MM.1S (cell line): ENCODE measurements around the gene ACAA2.

Experiments
- DNase-seq: peaks from one replicate; pipeline ENCODE4 v3.0.0-alpha.2; 2015
- H2AFZ ChIP-seq: fragments of 300-600 bp; sonication (generic); 2 replicates; pipeline ENCODE4 v1.6.0; 2016; ENCODE audit warnings: antibody characterized with exemption, low read length
- H3F3A ChIP-seq: fragments of 300-600 bp; sonication (generic); 2 replicates; pipeline ENCODE4 v1.6.1; 2016; ENCODE audit warnings: mild to moderate bottlenecking, antibody characterized with exemption, low read length, moderate library complexity, mixed read lengths; ENCODE audit not compliant: insufficient read depth
- H3K27ac ChIP-seq: fragments of 300-600 bp; sonication (generic); 2 replicates; pipeline ENCODE4 v1.5.1; 2016; ENCODE audit warnings: mild to moderate bottlenecking, low read length
- H3K27me3 ChIP-seq: fragments of 300-600 bp; sonication (generic); replicated peaks from 2 replicates; pipeline ENCODE4 v1.6.0; 2016; ENCODE audit warnings: low read length; ENCODE audit not compliant: insufficient read depth
- H3K36me3 ChIP-seq: fragments of 300-600 bp; sonication (generic); replicated peaks from 2 replicates; pipeline ENCODE4 v1.6.1; 2016; ENCODE audit warnings: mild to moderate bottlenecking, low read length, mixed read lengths; ENCODE audit not compliant: insufficient read depth
- H3K4me1 ChIP-seq: fragments of 300-600 bp; sonication (generic); 2 replicates; pipeline ENCODE4 v1.6.1; 2016; ENCODE audit warnings: low read length, mixed read lengths
- H3K4me2 ChIP-seq: fragments of 300-600 bp; sonication (generic); 2 replicates; pipeline ENCODE4 v1.6.0; 2016; ENCODE audit warnings: low read depth, low read length
- H3K4me3 ChIP-seq: fragments of 300-600 bp; sonication (generic); 2 replicates; pipeline ENCODE4 v1.5.1; 2016; ENCODE audit warnings: low read length, mixed read lengths
- H3K79me2 ChIP-seq: fragments of 300-600 bp; sonication (generic); 2 replicates; pipeline ENCODE4 v1.6.1; 2016; ENCODE audit warnings: mixed run types, low read length, mixed read lengths
- H3K9ac ChIP-seq: fragments of 300-600 bp; sonication (generic); 2 replicates; pipeline ENCODE4 v1.6.1; 2016; ENCODE audit warnings: low read length, mixed read lengths
- H3K9me2 ChIP-seq: fragments of 300-600 bp; sonication (generic); replicated peaks from 2 replicates; pipeline ENCODE4 v1.6.1; 2016; ENCODE audit warnings: mild to moderate bottlenecking, low read length, mixed read lengths; ENCODE audit not compliant: insufficient read depth
- H3K9me3 ChIP-seq: fragments of 300-600 bp; sonication (generic); replicated peaks from 2 replicates; pipeline ENCODE4 v1.6.1; 2016; ENCODE audit warnings: mild to moderate bottlenecking, low read length, mixed read lengths; ENCODE audit not compliant: insufficient read depth
- H4K20me1 ChIP-seq: fragments of 300-600 bp; sonication (generic); 2 replicates; pipeline ENCODE4 v1.6.1; 2016; ENCODE audit warnings: mild to moderate bottlenecking, low read length, moderate library complexity, mixed read lengths; ENCODE audit not compliant: insufficient read depth
- EZH2 ChIP-seq: fragments of 300-600 bp; sonication (generic); optimal IDR thresholded peaks from 2 replicates; pipeline ENCODE3; 2017; ENCODE audit warnings: low read depth, mild to moderate bottlenecking, antibody characterized with exemption, low read length, mixed read lengths
- EZH2phosphoT487 ChIP-seq: fragments of 300-600 bp; sonication (generic); IDR thresholded peaks from 2 replicates; pipeline ENCODE4 v1.6.1; 2018; ENCODE audit warnings: antibody characterized with exemption, low read length
- TF ChIP-seq, protein P1 (sequence below): fragments of 300-600 bp; sonication (generic); IDR thresholded peaks from 2 replicates; pipeline ENCODE4 v1.5.1; 2016; ENCODE audit warnings: antibody characterized with exemption, low read length, mixed read lengths

ACAA2 gene

GRCh38 chr18:49834258-49834657, 20.9 kb upstream of the ACAA2 start:
- no peak overlapping the region for H3K27ac ChIP-seq
- no peak overlapping the region for H2AFZ ChIP-seq
- no peaks in the 10 kb centered on the region for H3K27me3 ChIP-seq
- no peaks in the 10 kb centered on the region for H3K9me2 ChIP-seq
- H3K36me3 ChIP-seq = no peaks in the 10 kb centered on the region; the same call in 1 of the 2 replicates
- DNase-seq = no peak
- H3K4me2 ChIP-seq = no peak overlapping the region
- no peaks in the 10 kb centered on the region for H3F3A ChIP-seq
- H3K9ac ChIP-seq = no peak overlapping the region
- TF ChIP-seq, protein P1, sequence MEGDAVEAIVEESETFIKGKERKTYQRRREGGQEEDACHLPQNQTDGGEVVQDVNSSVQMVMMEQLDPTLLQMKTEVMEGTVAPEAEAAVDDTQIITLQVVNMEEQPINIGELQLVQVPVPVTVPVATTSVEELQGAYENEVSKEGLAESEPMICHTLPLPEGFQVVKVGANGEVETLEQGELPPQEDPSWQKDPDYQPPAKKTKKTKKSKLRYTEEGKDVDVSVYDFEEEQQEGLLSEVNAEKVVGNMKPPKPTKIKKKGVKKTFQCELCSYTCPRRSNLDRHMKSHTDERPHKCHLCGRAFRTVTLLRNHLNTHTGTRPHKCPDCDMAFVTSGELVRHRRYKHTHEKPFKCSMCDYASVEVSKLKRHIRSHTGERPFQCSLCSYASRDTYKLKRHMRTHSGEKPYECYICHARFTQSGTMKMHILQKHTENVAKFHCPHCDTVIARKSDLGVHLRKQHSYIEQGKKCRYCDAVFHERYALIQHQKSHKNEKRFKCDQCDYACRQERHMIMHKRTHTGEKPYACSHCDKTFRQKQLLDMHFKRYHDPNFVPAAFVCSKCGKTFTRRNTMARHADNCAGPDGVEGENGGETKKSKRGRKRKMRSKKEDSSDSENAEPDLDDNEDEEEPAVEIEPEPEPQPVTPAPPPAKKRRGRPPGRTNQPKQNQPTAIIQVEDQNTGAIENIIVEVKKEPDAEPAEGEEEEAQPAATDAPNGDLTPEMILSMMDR = no peak
- no peaks in the 10 kb centered on the region for H3K4me1 ChIP-seq
- no peak overlapping the region for H3K4me3 ChIP-seq
- no peaks in the 10 kb centered on the region for H3K79me2 ChIP-seq
- no peaks in the 10 kb centered on the region for H3K9me3 ChIP-seq
- H4K20me1 ChIP-seq = no peaks in the 10 kb centered on the region

- no peaks in the 10 kb centered on the region for H4K20me1 ChIP-seq
- no peaks in the 10 kb centered on the region for H3K9me2 ChIP-seq
- H3K27ac ChIP-seq = no peak overlapping the region
- no peak overlapping the region for H2AFZ ChIP-seq
- H3K79me2 ChIP-seq = no peaks in the 10 kb centered on the region
- no peaks in the 10 kb centered on the region; the same call in 1 of the 2 replicates for H3K36me3 ChIP-seq
- no peak overlapping the region for H3K4me3 ChIP-seq
- TF ChIP-seq, protein P1 = no peak
- TF ChIP-seq EZH2phosphoT487 (no peak), EZH2 (no peak)
- H3K9me3 ChIP-seq = no peaks in the 10 kb centered on the region
- no peak for DNase-seq
- H3K9ac ChIP-seq = no peak overlapping the region
- H3K4me1 ChIP-seq = no peaks in the 10 kb centered on the region
- H3F3A ChIP-seq = no peaks in the 10 kb centered on the region
- no peak overlapping the region for H3K4me2 ChIP-seq
- no peaks in the 10 kb centered on the region for H3K27me3 ChIP-seq
These were observed 20.5 kb upstream of the ACAA2 start for GRCh38 chr18:49833814-49834213.

GRCh38 chr18:49832221-49832647, 18.9 kb upstream of the ACAA2 start:
- Histone ChIP-seq H3K27ac (no peak overlapping the region), H2AFZ (no peak overlapping the region), H3K4me3 (no peak overlapping the region), H3K9me3 (no peaks in the 10 kb centered on the region), H3K79me2 (no peaks in the 10 kb centered on the region), H3K9me2 (no peaks in the 10 kb centered on the region), H3K4me1 (no peaks in the 10 kb centered on the region), H4K20me1 (no peaks in the 10 kb centered on the region), H3K4me2 (no peak overlapping the region), H3K9ac (no peak overlapping the region), H3K27me3 (no peaks in the 10 kb centered on the region), H3F3A (no peaks in the 10 kb centered on the region), H3K36me3 (no peaks in the 10 kb centered on the region; the same call in 1 of the 2 replicates)
- no peak for DNase-seq
- no peak for TF ChIP-seq EZH2phosphoT487
- no peak for TF ChIP-seq EZH2
- TF ChIP-seq, protein P1 = no peak

DNA sequence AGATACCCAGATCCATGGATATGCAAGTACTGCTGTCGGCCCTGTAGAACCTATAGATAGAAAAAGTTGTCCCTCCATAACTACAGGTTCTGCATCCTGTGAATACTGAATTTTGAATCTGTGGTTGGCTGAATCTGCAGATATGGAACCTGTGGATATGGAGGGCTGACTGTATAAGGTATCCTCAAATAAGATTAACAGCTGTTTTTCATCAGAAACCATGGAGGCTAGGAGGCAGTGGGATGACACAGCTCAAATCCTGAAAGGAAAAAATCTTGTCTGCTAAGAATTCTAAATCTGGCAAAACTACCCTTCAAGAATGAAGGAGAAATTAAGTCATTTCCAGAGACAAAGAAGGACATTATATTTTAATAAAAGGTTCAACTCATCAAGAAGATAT, 14.7 kb upstream of the ACAA2 start:
- Histone ChIP-seq H3F3A (no peaks in the 10 kb centered on the region), H3K9ac (no peak overlapping the region), H3K4me3 (no peak overlapping the region), H3K79me2 (no peaks in the 10 kb centered on the region), H3K9me3 (no peaks in the 10 kb centered on the region), H3K9me2 (no peaks in the 10 kb centered on the region), H3K36me3 (no peaks in the 10 kb centered on the region), H2AFZ (no peak overlapping the region), H4K20me1 (no peaks in the 10 kb centered on the region), H3K4me1 (no peaks in the 10 kb centered on the region), H3K27ac (no peak overlapping the region), H3K4me2 (no peak overlapping the region), H3K27me3 (no peaks in the 10 kb centered on the region)
- TF ChIP-seq EZH2phosphoT487 = no peak
- no peak for TF ChIP-seq EZH2
- TF ChIP-seq, protein P1 = no peak
- no peak for DNase-seq
